T-helper 1 cell treated with Interleukin-12 subunit alpha and Interleukin-12 subunit beta and Interleukin-4 antibody, amounts not matched to agents 30 μg/mL and 1 μg/mL, for 36 hours (primary cell): ENCODE data around the gene MOSPD3.

Experiments used
- H3K27ac Mint-ChIP-seq: one replicate; pipeline ENCODE4 v1.8.0; 2021; ENCODE audit warnings: mild to moderate bottlenecking, mixed read lengths
- H3K27me3 Mint-ChIP-seq: one replicate; pipeline ENCODE4 v1.8.0; 2021; ENCODE audit warnings: low read depth, mixed read lengths
- H3K36me3 Mint-ChIP-seq: one replicate; pipeline ENCODE4 v1.8.0; 2021; ENCODE audit warnings: low read depth, mixed read lengths
- H3K4me1 Mint-ChIP-seq: one replicate; pipeline ENCODE4 v1.8.0; 2021; ENCODE audit warnings: low read depth, mixed read lengths
- H3K4me3 Mint-ChIP-seq: one replicate; pipeline ENCODE4 v1.8.0; 2021; ENCODE audit warnings: mild to moderate bottlenecking, moderate library complexity, mixed read lengths
- H3K9me3 Mint-ChIP-seq: one replicate; pipeline ENCODE4 v1.8.0; 2021; ENCODE audit warnings: mixed read lengths

Gene MOSPD3

GRCh38 chr7:100620239-100620638 lies 7.9 kb downstream of the MOSPD3 start:
- H3K27me3 Mint-ChIP-seq = no peaks in the 10 kb centered on the region
- no peak overlapping the region for H3K4me3 Mint-ChIP-seq
- H3K4me1 Mint-ChIP-seq = peaks cover 18% of the 10 kb centered on the region
- H3K9me3 Mint-ChIP-seq = no peaks in the 10 kb centered on the region
- H3K27ac Mint-ChIP-seq = no peak overlapping the region
- H3K36me3 Mint-ChIP-seq = peaks cover 27% of the 10 kb centered on the region

GRCh38 chr7:100620804-100621203 lies 8.5 kb downstream of the MOSPD3 start:
- H3K27me3 Mint-ChIP-seq = no peaks in the 10 kb centered on the region
- peaks cover 25% of the 10 kb centered on the region for H3K36me3 Mint-ChIP-seq
- peaks cover 20% of the 10 kb centered on the region for H3K4me1 Mint-ChIP-seq
- H3K9me3 Mint-ChIP-seq = no peaks in the 10 kb centered on the region
- no peak overlapping the region for H3K4me3 Mint-ChIP-seq
- H3K27ac Mint-ChIP-seq = no peak overlapping the region

GRCh38 chr7:100621554-100621953 lies 9.2 kb downstream of the MOSPD3 start:
- H3K4me3 Mint-ChIP-seq = no peak overlapping the region
- H3K27me3 Mint-ChIP-seq = no peaks in the 10 kb centered on the region
- H3K36me3 Mint-ChIP-seq = peaks cover 21% of the 10 kb centered on the region
- peaks cover 27% of the 10 kb centered on the region for H3K4me1 Mint-ChIP-seq
- no peaks in the 10 kb centered on the region for H3K9me3 Mint-ChIP-seq
- H3K27ac Mint-ChIP-seq = peak overlapping the region; percentile 22

DNA sequence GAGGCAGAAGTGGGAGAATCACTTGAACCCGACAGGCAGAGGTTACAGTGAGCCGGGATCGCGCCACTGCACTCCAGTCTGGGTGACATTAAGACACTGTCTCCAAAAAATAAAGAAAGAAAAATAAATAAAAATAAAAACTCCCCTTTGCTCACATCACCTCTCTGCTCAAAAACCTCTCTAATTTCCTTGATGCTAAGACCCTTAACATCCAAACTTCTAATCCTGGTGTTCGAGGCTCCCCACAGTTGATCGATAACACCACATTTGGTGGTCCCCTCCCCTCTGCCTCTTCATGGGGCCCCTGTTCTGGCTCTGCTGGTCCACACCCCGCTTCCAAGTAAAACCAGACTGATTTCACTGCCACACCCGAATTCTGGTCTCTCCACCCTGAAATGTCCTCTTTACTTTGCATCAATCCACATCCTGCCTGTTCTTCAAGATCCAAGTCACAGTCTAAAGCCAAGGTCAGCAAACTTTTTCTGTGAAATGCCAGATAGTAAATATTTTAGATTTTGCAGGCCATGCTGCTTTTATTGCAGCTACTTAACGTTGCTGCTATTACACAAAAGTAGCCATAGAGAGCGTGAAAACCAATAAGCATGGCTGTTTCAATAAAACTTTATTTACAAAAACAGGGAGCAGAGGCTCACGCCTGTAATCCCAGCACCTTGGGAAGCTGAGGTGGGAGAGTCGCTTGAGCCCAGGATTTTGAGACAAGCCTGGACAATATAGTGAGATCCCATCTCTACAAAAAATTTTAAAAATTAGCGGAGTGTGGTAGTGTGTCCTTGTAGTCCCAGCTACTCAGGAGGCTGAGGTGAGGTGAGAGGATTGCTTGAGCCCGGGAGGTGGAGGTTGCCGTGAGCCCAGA lies 11.8 kb downstream of the MOSPD3 start:
- Mint-ChIP-seq H3K4me3 (peak overlapping the region; percentile 52), H3K4me1 (peaks cover 36% of the 10 kb centered on the region), H3K27me3 (no peaks in the 10 kb centered on the region), H3K36me3 (peaks cover 18% of the 10 kb centered on the region), H3K27ac (peak overlapping the region; percentile 87), H3K9me3 (no peaks in the 10 kb centered on the region)

- no peaks in the 10 kb centered on the region for H3K27me3 Mint-ChIP-seq
- no peaks in the 10 kb centered on the region for H3K9me3 Mint-ChIP-seq
- H3K36me3 Mint-ChIP-seq = peaks cover 18% of the 10 kb centered on the region
- H3K4me1 Mint-ChIP-seq = peaks cover 45% of the 10 kb centered on the region
- peak overlapping the region; percentile 19 for H3K4me3 Mint-ChIP-seq
- H3K27ac Mint-ChIP-seq = peak overlapping the region; percentile 77
These were observed 13.7 kb downstream of the MOSPD3 start for GRCh38 chr7:100626055-100626454.

- H3K36me3 Mint-ChIP-seq = peaks cover 15% of the 10 kb centered on the region
- H3K4me1 Mint-ChIP-seq = peaks cover 44% of the 10 kb centered on the region
- H3K9me3 Mint-ChIP-seq = no peaks in the 10 kb centered on the region
- H3K27me3 Mint-ChIP-seq = no peaks in the 10 kb centered on the region
- H3K27ac Mint-ChIP-seq = peak overlapping the region; percentile 79
- H3K4me3 Mint-ChIP-seq = peak overlapping the region; percentile 75
These were observed 14.3 kb downstream of the MOSPD3 start for GRCh38 chr7:100626530-100627237.

- Mint-ChIP-seq H3K4me1 (peaks cover 45% of the 10 kb centered on the region), H3K27me3 (no peaks in the 10 kb centered on the region), H3K27ac (no peak overlapping the region), H3K9me3 (no peaks in the 10 kb centered on the region), H3K4me3 (peak overlapping the region; percentile 75), H3K36me3 (peaks cover 10% of the 10 kb centered on the region)
These were observed 14.9 kb downstream of the MOSPD3 start for GRCh38 chr7:100627238-100627549.

GRCh38 chr7:100629117-100629716 lies 16.9 kb downstream of the MOSPD3 start:
- H3K27ac Mint-ChIP-seq = peak overlapping the region; percentile 52
- no peaks in the 10 kb centered on the region for H3K9me3 Mint-ChIP-seq
- H3K27me3 Mint-ChIP-seq = no peaks in the 10 kb centered on the region
- H3K4me3 Mint-ChIP-seq = peak overlapping the region; percentile 37
- peaks cover 51% of the 10 kb centered on the region for H3K4me1 Mint-ChIP-seq
- H3K36me3 Mint-ChIP-seq = peaks cover 3% of the 10 kb centered on the region

GRCh38 chr7:100630066-100630465 lies 17.7 kb downstream of the MOSPD3 start:
- Mint-ChIP-seq H3K27ac (peak overlapping the region; percentile 23), H3K27me3 (no peaks in the 10 kb centered on the region), H3K4me1 (peaks cover 46% of the 10 kb centered on the region), H3K4me3 (no peak overlapping the region), H3K36me3 (peaks cover 2% of the 10 kb centered on the region), H3K9me3 (no peaks in the 10 kb centered on the region)

DNA sequence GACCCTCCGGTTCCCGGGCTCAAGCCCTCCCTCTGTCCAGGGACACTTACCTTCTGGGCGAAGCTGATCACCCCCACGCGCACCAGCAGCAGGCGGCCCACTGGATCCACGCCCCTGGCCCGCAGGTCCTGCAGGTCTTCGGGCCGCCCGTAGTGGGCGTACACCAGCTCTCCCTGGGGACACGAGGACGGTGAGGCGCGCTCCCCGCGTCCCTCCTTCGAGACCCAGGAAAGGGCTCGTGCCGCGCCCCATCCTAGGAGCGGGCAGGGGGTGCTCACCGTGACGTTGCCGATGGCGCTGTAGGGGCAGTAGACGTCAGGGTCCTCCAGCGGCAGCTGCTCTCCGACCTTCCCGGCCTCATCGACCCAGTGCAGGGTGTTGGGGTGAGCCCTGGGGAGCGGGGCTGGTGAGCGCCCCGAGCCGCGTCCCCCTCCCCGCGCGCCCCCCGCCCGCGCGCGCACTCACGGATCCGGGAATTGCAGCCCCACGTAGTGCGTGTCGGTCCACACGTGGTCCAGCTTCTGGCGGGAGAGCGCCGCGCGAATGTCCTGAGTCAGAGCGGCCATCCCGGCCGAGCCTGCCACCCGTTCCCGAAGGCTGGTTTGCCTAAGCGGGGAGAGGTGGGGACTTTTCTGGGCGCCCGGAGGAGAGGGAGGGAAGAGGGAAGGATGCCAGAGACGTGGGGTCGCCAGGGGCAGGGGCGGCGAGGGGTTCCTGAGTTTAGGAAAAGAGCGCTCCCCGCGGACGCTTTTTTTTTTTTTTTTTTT lies 20.8 kb downstream of the MOSPD3 start:
- no peaks in the 10 kb centered on the region for H3K27me3 Mint-ChIP-seq
- H3K36me3 Mint-ChIP-seq = no peaks in the 10 kb centered on the region
- H3K4me1 Mint-ChIP-seq = peaks cover 32% of the 10 kb centered on the region
- peak overlapping the region; percentile 90 for H3K27ac Mint-ChIP-seq
- H3K9me3 Mint-ChIP-seq = no peaks in the 10 kb centered on the region
- H3K4me3 Mint-ChIP-seq = peak overlapping the region; percentile 88

- peaks cover under 1% of the 10 kb centered on the region for H3K27me3 Mint-ChIP-seq
- no peak overlapping the region for H3K4me3 Mint-ChIP-seq
- H3K9me3 Mint-ChIP-seq = no peaks in the 10 kb centered on the region
- H3K27ac Mint-ChIP-seq = no peak overlapping the region
- H3K36me3 Mint-ChIP-seq = no peaks in the 10 kb centered on the region
- no peaks in the 10 kb centered on the region for H3K4me1 Mint-ChIP-seq
These were observed 27.7 kb downstream of the MOSPD3 start for GRCh38 chr7:100639995-100640516.

- Mint-ChIP-seq H3K27me3 (peaks cover 6% of the 10 kb centered on the region), H3K9me3 (no peaks in the 10 kb centered on the region), H3K4me1 (no peaks in the 10 kb centered on the region), H3K4me3 (no peak overlapping the region), H3K36me3 (no peaks in the 10 kb centered on the region), H3K27ac (no peak overlapping the region)
These were observed 28.4 kb downstream of the MOSPD3 start for GRCh38 chr7:100640517-100641440.

- Mint-ChIP-seq H3K4me3 (no peak within 1 kb of the TSS), H3K4me1 (no peaks in the 10 kb centered on the region), H3K36me3 (no peaks in the 10 kb centered on the region), H3K9me3 (no peaks in the 10 kb centered on the region), H3K27ac (no peak within 1 kb of the TSS), H3K27me3 (peaks cover 11% of the 10 kb centered on the region)
These were observed 29.1 kb downstream of the MOSPD3 start, which contains the start of gene TFR2 for GRCh38 chr7:100641463-100641859. Gene TFR2 (minus strand): TSS chr7:100641552. CDS start chr7:100641509, 43 bp downstream.
